ENCODE measurements around the gene FNDC10.

The FNDC10 gene

GRCh38 chr1:1556505-1556904, 43.4 kb downstream of the FNDC10 start:
- in situ Hi-C loops (cut with MboI; ENCODE audit: low pct_unique_long_range_greater_than_20kb, low sequenced_read_pairs, unreplicated experiment): no loop called here
- no peak for DNase-seq (ENCODE audit: low spot score)
- TF ChIP-seq CTCF (IDR thresholded peaks at IDR 0.05; ENCODE audit: extremely low read depth, insufficient read depth, missing control alignments): no peak

- in situ Hi-C loops (cut with MboI; ENCODE audit: low pct_unique_long_range_greater_than_20kb, low sequenced_read_pairs, unreplicated experiment): no loop called here
- no peak for DNase-seq (ENCODE audit: low spot score)
Measured at GRCh38 chr1:1554926-1555915, 44.7 kb downstream of the FNDC10 start.

GRCh38 chr1:1554550-1554925, 45.4 kb downstream of the FNDC10 start:
- no peak for TF ChIP-seq CTCF (IDR thresholded peaks at IDR 0.05; ENCODE audit: extremely low read depth, insufficient read depth, missing control alignments)
- in situ Hi-C loops (cut with MboI; ENCODE audit: low pct_unique_long_range_greater_than_20kb, low sequenced_read_pairs, unreplicated experiment): no loop called here
- no peak for DNase-seq (ENCODE audit: low spot score)

More at GRCh38 chr1:1554926-1555915, 44.7 kb downstream of the FNDC10 start:
- TF ChIP-seq CTCF (IDR thresholded peaks at IDR 0.05; ENCODE audit: extremely low read depth, insufficient read depth, missing control alignments): no peak

- in situ Hi-C loops (cut with MboI; ENCODE audit: low pct_unique_long_range_greater_than_20kb, low sequenced_read_pairs, unreplicated experiment): no loop called here
- DNase-seq (ENCODE audit: low spot score): no peak
- TF ChIP-seq CTCF (IDR thresholded peaks at IDR 0.05; ENCODE audit: extremely low read depth, insufficient read depth, missing control alignments): no peak
Measured at GRCh38 chr1:1553821-1554494, 46.0 kb downstream of the FNDC10 start.

GRCh38 chr1:1552263-1552639, 47.7 kb downstream of the FNDC10 start:
- TF ChIP-seq CTCF (IDR thresholded peaks at IDR 0.05; ENCODE audit: extremely low read depth, insufficient read depth, missing control alignments): no peak
- DNase-seq (ENCODE audit: low spot score): no peak
- in situ Hi-C loops (cut with MboI; ENCODE audit: low pct_unique_long_range_greater_than_20kb, low sequenced_read_pairs, unreplicated experiment): no loop called here

- TF ChIP-seq CTCF (IDR thresholded peaks at IDR 0.05; ENCODE audit: extremely low read depth, insufficient read depth, missing control alignments): no peak
- no peak for DNase-seq (ENCODE audit: low spot score)
- in situ Hi-C loops (cut with MboI; ENCODE audit: low pct_unique_long_range_greater_than_20kb, low sequenced_read_pairs, unreplicated experiment): no loop called here
Measured at GRCh38 chr1:1551524-1552262, 48.2 kb downstream of the FNDC10 start.

All from GM13977 (cell line).